ELF-1 (cell line): Measurements from ENCODE around the gene LAMA4.
"Not testable (repeated sequence)": the region's sequence is repeated elsewhere in the genome, so short reads cannot be mapped to it uniquely, and the experiment has no call there.

Experiments used
- DNase-seq: peaks from one replicate; pipeline ENCODE4 v3.0.0-alpha.2; 2016; ENCODE audit warnings: low read depth, low spot score

The LAMA4 gene

DNA sequence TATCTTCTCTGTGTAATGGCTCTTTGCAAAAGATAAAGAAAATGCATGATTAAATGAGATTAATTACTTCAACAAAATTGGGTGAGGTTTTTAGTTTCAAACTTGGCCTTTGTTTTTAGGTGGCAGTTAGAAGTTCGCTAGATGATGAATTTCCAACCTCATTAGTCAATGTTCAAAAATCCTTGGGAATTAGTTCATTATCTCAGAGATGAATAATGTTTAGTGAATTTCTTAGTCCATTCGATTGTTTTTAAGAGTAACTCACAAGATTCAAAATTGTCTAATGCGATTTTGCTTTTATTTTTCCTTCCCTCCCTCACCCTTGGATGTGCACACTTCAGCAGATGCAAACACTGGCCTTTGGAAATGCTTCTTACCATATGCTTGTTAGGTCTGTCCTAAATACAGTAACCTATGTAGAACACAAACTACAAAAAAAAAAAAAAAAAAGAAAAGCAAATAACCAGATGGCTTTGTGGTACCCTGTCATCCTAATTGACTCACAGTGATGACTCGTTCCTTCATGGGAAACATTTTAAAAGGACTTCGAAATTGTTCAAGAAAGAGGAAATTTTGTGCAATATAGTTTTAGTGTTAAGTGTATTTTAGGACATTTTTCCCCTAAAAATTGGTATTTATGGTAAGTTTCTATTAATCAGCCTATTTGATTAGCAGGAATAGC, 100.3 kb downstream of the LAMA4 start:
- DNase-seq = no peak

DNA sequence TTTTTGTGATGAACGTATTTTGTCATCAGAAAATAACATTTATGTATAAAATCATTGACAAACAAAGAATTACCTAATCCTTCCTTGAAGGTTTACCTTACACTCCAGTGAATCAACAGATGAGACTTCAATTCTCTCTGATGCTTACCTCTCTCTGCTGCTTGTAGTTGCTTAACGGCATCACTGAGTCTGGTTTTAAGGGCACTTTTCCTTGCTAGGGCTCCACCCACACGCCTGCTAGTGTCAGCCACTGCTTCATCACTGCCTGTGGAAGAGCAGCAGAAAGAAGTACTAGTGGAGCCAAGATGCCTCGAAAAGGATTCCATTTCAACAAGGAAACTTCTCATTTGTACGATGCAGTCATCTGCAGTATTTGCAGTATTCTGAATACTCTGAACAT, 104.0 kb downstream of the LAMA4 start:
- no peak for DNase-seq

DNA sequence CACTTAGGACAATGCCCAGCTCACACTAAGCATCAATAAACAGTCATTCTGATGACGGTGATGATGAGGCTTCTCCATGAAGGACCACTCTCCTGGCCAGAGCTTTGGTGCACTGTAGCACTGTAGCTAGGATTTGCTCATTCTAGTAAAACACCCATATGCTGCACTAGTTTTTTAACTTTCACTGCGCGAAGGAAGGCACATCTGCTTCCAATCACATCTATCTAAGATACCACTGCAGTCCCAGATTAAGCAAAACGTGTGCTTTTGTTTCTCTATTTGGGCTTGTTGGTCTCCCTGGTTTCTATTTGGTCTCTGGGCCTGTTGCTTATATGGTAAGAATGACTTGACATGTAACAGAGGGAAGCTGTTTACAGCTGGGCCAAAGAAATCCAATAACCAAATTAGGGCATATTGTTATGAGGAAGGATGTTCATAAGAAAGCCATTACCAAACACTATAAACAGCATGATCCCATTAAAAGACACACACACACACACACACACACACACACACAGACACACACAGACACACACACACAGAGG, 104.6 kb downstream of the LAMA4 start:
- no peak for DNase-seq

DNA sequence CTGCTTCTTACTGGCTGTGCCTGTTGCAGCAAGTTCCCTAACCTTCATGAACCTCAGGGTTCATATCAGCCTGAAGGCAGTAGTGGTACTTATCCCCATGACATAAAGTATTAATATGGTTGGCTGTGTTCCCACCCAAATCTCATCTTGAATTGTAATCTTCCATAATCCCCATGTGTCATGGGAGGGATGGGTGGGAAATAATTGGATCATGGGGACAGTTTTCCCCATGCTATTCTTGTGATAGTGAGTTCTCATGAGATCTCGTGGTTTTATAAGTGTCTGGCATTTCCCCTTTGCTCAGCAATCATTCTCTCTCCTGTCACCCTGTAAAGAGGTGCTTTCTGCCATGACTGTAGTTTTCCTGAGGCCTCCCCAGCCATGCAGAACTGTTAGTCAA, 105.1 kb downstream of the LAMA4 start:
- DNase-seq = no peak

DNA sequence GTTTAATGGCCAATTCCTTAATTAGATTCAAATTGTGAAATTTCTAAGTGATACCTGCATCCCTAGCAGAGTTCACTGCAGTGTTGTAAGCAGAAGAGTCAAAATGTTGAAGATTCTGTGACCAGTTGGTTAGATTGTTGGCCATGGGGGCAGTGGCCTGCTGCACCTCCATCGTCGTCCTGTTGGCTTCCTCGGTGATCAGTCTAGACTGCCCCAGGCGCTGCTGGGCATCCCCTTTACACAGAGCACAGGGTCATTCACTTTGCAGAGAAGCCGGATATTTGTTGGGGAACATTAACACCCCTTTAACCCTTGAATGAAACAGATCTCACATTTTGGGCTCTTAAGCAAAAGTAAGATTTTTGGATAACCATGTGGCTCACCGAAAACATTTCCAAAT, 106.3 kb downstream of the LAMA4 start:
- peak; percentile 20 for DNase-seq

DNA sequence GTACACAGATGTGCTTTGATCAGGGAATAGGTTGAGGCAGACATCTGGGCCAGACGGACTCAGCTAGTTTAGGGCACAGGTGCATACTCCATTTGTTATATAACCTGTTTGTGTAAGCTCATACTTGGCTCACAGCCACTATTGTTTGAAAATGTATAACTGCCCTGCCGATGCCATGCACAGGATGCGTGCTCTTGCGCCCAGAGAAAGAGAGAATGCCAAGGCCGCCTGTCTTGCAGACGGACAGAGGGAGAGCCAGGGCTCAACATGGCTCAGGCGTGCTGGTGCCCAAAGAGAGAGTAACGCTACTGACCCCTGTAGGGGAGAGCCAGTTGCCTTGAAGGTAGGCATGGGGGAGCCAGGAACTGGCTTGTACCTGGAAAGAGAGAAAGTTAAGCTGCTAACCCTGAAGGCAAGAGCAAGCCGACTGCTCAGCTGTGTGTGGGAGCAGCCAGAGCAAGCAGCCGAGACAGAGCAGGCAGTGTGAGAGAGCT, 109.2 kb downstream of the LAMA4 start:
- peak; percentile 29 for DNase-seq

DNA sequence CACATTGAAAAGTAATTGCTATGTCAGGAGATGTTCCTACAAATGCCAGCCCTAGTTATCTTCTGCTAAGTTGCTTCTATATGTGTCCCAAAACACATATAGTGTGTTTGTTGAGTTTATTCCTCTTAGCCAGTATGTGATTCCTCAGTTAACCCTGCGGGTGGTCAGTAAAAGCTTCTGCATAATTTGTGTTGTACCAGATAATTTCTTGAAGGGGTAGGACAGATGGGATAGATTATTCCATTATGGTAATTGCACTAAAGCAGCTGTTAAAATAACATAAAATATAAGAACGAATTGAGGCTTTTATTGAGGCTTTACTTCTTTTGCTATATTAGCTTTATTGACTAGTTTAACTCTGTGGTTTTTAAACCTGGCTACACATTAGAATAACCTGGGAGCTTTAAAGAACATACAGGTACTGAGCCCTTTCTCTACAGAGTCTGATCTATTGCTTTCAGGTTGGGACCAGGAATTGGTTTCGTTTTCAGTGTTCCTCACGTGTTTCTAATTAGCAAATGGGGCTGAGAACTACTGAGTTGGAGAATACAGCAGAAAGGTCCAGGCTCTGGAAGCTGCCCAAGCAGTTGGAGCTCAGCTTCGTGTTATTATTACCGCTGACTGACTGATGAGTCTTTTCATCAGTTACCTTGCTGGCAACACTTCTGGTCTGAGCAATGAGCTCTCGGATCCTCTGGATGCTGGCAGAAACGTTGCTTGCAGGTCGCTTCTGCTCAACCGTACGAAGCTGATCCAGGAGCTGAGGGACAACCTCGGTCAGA, 110.0 kb downstream of the LAMA4 start:
- DNase-seq = no peak

DNA sequence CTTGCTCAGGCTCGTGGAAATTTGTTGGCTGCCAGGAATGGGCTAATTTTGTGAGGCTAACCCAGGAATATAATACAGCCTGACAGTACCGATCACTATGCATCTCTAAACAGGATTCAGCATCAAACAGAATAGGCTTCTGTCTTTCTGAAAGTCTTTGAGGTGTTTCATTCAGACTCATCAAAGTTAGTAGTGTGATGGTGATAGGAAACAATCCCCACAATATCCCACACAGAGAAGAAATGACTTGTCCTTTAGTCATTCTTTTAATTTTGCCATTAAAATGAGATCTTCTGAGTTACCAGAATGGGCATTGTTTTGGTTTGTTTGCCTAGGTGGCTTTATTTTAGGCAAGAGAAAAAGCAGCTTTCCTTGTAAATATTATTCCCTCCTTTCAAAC, 112.7 kb downstream of the LAMA4 start:
- DNase-seq = no peak

DNA sequence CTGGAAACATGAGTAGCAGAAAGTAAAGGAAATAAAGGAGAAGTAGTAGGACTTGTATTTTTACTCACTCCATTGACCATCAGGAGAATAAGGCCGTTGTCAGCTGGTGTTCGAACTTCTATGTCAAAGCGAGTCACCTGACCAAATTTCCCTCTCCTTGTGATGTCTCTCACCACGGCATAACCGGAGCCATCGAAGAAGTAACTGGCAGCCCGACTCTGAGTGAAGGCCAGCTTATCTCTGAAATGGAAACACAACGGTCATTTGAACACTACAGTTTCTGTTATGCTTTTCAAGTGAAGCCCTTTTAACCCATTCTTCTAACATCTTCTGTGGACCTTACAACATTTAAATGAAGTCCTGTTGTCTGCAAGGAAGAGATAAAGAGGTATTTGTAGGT, 115.3 kb downstream of the LAMA4 start:
- no peak for DNase-seq

DNA sequence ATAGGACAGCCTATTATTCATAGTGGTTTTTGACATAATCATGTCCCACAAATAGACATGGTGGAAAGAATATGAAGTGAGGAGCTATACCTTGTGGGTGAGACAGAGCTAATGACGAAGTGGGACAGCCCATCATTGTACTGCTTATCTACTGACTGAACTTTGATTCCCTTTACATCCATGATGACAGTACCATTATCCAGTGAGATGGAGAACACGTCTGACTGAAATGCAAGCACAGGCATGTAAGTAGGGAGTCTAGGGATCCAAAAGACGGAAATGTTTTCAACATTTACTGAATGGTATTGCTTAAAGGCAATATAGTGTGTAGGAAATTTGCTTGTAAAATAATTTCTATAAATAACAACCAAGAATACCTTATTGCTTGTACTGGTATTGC, 123.5 kb downstream of the LAMA4 start:
- DNase-seq = no peak

DNA sequence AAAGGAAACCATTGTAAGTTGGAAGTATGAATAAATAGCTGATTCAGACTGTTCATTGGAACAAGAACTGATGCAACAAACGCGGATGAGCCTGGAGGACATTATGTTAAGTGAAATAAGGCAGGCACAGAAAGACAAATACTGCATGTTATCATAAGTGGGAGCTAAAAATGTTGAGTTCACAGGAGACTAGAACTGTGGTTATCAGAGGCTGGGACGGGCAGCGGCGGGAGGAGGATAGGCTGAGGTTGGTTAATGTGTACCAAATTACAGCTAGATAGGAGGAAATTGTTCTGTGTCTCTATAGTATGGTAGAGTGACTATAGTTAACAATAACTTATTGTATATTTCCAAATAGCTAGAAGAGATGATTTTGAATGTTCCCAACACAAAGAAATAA, 126.2 kb downstream of the LAMA4 start:
- no peak for DNase-seq

DNA sequence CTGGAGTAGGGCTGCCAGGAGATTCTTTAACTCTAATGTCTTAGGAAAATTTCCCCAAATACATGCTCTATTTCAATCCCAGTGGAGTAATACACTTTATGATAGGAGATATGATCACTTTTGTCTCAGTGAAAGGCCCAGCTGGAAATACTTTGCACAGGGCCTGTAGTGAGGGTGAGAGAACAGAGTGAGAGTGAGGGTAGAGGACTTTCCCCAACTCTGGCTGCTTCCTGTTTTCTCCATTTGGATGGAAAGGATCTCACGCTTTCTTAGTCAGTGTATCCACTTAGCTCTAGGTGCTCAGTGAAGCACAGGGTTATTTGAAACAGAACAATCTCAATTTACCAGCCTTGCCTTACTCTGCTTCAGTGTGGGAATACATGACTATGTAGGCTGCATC, 130.4 kb downstream of the LAMA4 start:
- no peak for DNase-seq

DNA sequence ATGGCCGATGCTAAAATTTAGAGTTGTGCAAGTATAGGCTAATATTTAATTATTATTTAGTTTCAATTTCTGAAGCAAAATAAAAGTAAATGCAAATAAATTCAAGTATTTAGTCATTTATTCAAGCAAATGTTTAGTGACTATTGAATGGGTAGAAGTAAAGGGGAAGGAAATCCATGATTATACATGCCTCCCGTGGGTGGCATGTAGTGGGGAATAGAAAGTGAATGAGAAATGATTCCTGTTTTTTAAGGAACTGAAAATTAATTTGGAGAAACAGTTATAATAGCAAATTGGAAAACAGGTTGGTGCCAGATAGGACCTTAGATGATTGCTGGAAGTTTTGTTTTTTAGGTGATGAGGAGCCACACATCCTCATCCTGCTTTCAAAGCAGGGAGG, 131.6 kb downstream of the LAMA4 start:
- DNase-seq = no peak

DNA sequence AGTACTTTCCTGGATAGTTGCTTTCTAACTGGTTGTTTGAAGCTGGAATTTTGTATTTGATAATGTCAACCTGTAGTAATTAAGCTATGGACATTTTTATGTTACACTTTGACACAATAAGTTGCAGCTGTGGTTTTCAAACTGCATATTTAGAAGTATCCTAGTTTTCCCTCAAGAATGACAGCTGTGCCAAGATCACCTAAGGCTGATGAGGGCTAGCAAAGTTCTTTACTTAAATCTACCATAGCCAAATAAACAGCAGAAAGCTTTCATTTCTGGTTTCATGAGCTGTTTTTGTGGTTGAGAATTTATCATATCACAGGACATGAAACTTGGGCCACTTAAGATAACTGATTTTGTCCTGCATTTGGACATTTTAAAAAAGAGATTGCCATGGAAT, 136.3 kb downstream of the LAMA4 start:
- no peak for DNase-seq

DNA sequence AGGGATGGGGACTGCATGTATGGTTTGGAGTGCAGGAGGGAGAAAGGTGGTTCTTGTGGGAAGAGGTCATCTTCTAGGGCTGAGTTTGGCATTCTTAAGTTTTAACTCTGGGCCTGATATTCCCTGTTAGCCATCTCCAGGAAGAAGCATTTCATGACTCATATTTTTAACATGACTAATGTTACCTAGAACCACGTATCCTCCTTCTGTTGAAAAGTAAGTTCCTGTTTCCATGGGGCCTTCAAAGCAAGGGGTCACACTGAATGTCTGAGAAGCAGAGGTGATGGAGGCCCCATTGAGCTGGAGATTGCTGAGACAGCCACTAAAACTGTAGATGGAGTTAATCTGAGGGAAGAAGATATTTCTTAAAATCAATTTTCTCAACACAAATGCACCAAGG, 136.8 kb downstream of the LAMA4 start:
- DNase-seq = no peak

DNA sequence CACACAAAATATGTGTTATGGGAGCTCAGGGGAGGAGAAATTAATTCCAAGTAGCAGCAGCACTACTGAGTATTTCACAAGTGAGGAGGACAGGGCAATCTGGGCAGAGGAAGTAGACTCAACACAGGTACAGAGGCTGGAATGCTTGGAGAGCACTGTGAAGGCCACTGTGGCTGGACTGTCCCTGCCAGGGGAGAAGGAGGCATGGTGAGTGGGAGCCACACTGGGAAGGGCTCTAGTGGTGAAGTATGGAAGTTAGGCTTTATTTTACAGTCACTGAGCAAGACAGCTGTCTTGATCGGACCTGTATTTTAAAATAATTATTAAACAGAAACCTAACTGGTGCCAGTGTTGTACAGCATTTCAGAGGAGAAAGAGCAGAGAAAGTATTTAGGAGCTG, 138.1 kb downstream of the LAMA4 start:
- no peak for DNase-seq

DNA sequence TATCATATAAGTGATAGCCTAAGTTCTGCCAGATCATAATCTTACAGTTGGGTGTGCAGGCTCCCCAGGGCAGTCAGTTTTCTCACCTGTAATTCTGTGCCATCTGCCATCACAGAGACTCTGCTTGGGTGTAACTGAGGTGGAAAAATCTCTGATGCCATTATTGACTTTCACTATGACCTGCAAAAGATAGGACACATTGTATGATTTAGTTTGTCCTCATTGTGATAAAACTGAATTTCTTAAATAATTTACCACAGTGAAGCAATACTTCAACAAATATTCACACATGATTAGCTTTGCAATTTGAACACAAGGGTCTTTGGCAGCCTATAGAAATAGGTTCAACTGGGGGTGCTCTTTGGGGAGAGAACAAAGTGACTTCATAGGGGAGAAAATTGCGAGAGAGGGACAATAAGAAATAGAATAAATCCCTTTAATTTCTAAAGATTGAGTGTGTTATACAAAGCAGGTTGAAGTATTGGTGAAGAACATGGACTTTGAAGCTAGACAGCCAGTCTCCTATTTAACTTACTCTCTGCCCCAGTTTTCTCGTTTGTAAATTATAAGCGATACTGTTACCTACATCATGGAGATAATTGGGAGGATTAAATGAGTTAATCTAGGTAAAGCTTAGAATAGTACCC, 139.7 kb downstream of the LAMA4 start:
- DNase-seq = no peak

DNA sequence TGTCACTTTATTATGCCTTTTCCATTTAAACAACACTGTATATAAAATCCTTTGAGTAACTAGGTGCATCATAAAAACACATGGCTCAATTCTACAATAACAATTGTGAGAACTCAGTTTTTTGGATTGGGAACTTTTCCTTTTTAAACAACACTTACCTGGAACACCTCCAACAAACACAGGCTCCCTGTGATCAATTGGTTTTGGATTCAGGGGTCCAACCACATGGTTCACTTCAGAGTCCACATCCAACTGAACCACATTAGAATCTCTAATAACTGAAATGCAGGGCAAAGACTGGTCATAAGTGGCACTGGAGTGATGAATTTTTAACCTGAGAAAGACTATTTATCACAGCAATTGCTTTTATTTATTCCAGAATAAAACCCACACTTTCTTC, 140.4 kb downstream of the LAMA4 start:
- DNase-seq = no peak

DNA sequence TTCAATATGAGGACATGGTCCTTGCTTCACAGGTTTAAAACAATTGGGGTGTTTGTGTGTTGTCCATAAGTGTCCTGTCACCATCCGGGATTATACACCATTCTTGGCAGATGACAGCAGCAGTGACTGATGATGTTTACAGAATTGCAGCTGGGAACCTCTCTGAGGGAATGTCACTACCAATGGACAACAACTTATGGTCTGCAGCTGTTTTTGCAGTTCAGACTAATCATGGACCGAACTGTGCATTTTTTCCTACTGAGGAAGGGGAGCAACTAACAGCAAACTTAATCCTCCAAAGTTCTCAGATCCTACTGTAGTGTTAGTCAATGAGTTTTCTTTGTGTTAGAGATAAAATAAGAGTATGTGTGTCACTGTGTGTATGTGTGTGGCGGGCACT, 140.9 kb downstream of the LAMA4 start:
- DNase-seq = no peak

DNA sequence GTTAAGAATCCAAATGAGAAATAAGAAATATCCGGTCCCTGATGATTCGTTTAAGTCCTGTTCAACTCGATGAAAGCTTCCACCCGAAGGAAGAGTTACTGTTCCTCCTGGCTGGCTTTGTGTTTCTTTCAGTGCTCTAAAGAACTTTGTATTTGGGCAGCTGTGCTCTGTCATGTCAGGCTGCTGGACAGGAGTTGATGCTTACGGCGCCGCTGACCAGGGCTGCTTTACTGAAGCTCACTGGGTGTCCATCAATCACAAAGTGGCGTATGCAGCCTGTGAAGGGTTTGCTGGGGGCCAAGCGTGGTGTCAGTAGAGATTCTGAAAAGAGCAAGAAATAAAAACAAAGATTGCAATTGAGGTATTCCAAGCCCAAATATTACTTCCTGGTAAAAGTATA, 145.1 kb downstream of the LAMA4 start:
- peak; percentile 50 for DNase-seq

DNA sequence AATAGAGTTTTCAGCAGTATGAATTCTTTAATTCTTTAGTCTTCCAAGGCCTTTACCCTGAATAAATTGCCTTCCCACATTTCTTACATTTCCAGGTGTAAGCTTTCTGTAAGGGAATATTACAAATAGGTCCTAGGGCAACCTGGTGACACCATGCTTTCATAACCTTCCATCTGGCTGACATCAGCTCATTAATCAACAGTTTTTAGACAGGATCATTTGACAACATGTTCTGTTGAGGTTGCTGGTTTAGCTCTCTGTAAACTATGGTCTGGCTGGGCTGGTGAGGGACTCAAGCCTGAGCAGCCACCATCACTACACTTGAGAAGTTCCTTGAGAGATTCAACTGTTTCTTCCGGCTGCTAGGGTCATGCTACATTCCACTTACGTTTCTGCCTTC, 147.8 kb downstream of the LAMA4 start:
- no peak for DNase-seq

DNA sequence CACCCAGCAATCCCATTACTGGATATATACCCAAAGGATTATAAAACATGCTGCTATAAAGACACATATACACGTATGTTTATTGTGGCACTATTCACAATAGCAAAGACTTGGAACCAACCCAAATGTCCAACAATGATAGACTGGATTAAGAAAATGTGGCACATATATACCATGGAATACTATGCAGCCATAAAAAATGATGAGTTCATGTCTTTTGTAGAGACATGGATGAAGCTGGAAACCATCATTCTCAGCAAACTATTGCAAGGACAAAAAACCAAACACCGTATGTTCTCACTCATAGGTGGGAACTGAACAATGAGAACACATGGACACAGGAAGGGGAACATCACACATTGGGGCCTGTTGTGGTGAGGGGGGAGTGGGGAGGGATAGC, 148.3 kb downstream of the LAMA4 start:
- DNase-seq = not testable (repeated sequence)

DNA sequence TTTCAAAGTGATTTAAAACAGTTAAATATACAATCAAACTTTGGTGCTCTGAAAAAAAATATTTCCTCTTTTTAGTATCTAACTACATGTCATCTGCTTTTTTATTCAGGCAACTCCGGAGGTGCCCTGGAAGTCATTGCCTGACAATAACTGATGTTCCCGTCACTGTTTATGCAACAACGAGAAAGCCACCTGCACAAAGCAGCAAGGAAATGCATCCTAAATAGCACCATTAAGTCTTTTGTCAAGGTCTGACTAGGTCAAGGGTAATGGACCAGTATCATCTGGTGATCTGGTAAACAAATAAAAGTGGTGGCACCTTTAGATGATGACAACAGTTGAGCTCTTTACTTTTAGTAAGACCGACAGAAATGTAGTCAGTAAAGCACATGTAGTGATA, 153.8 kb downstream of the LAMA4 start:
- no peak for DNase-seq
